GM18870 (cell line): Measurements from ENCODE around the gene CDRT4.

Experiments used
- ATAC-seq: cut with Tn5 transposase; IDR thresholded peaks from one replicate; pipeline ENCODE4 v1.9.1; 2021; ENCODE audit warnings: moderate library complexity; ENCODE audit not compliant: unreplicated experiment

Gene CDRT4

GRCh38 chr17:15432807-15433611 lies 34.4 kb downstream of the CDRT4 start:
- no peak for ATAC-seq

GRCh38 chr17:15431766-15432165 lies 35.7 kb downstream of the CDRT4 start:
- ATAC-seq: no peak

- no peak for ATAC-seq
Observed at GRCh38 chr17:15431196-15431595, 36.2 kb downstream of the CDRT4 start.

GRCh38 chr17:15424521-15424920 lies 42.9 kb downstream of the CDRT4 start:
- ATAC-seq: no peak

GRCh38 chr17:15422392-15422965 lies 44.9 kb downstream of the CDRT4 start:
- ATAC-seq: no peak

- ATAC-seq: no peak
Observed at GRCh38 chr17:15418781-15419180, 48.6 kb downstream of the CDRT4 start.

GRCh38 chr17:15414532-15415306 lies 52.7 kb downstream of the CDRT4 start:
- no peak for ATAC-seq

- no peak for ATAC-seq
Observed at GRCh38 chr17:15413101-15413771, 54.2 kb downstream of the CDRT4 start.

GRCh38 chr17:15412606-15413005 lies 54.8 kb downstream of the CDRT4 start:
- ATAC-seq: no peak

- no peak for ATAC-seq
Observed at GRCh38 chr17:15411384-15412198, 55.8 kb downstream of the CDRT4 start.

- ATAC-seq: no peak
Observed at GRCh38 chr17:15409721-15410250, 57.6 kb downstream of the CDRT4 start.

- ATAC-seq: no peak
Observed at GRCh38 chr17:15408803-15409202, 58.6 kb downstream of the CDRT4 start.

GRCh38 chr17:15406081-15406480 lies 61.3 kb downstream of the CDRT4 start:
- no peak for ATAC-seq

- no peak for ATAC-seq
Observed at GRCh38 chr17:15405058-15405415, 62.4 kb downstream of the CDRT4 start.

GRCh38 chr17:15404106-15405057 lies 63.0 kb downstream of the CDRT4 start:
- ATAC-seq: no peak

GRCh38 chr17:15403276-15403939 lies 64.0 kb downstream of the CDRT4 start:
- no peak for ATAC-seq

- no peak for ATAC-seq
Observed at GRCh38 chr17:15399443-15399842, 68.0 kb downstream of the CDRT4 start.

- no peak for ATAC-seq
Observed at GRCh38 chr17:15398736-15399331, 68.6 kb downstream of the CDRT4 start.
